Tongue (tissue), 2 donors: ENCODE measurements around the gene NSUN4. TPM values are rescaled to one million over a fixed set of nuclear protein-coding genes. Genes with fewer than 3 reads are reported as not detected.
"Not testable (repeated sequence)": the region's sequence is repeated elsewhere in the genome, so short reads cannot be mapped to it uniquely, and the experiment has no call there.

ENCODE experiments used
- DNase-seq: peaks from one replicate; pipeline ENCODE4 v3.0.0-alpha.2; 2015
- total RNA-seq: library from RNA; depleted of rRNA; stranded (reverse); fragments of >200 nt; gene quantifications from one replicate; pipeline ENCODE4 v1.2.3, GENCODE V29; 2014

The NSUN4 gene
- total RNA-seq, 1 donor from 2014 or later: 20.9 TPM

DNA sequence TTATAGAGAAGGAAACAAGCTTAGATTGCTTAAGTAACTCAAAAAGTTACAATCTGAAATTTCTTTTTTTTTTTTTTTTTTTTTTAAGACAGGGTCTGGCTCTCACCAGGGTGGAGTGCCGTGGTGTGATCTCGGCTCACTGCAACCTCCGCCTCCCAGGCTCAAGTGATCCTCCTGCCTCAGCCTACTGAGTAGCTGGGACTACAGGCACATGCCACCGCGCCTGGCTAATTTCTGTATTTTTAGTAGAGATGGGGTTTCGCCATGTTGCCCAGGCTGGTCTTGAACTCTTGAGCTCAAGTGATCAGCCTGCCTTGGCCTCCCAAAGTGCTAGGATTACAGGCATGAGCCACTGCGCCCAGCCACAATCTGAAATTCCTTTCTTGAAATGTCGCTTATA is 27.1 kb downstream of the NSUN4 start:
- not testable (repeated sequence) for DNase-seq

DNA sequence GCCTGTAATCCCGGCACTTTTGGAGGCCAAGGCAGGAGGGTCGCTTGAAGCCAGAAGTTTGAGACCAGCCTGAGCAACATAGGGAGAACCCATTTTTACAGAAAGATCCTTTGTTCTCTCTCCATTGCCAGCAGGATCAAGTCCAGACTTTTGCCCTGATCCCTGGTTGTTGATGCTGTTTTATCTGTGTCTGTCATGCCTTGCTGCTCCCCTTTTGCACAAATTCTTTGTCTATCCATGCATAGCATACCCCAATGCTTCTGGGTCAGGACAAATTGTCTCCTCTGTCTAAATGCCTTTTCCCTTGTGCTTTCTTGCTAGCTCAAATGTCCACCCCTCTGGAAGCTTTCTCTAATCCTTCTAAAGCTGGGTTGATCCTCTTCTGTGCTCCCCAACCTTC is 28.2 kb downstream of the NSUN4 start:
- no peak for DNase-seq

GRCh38 chr1:46369542-46370213 is 29.1 kb downstream of the NSUN4 start:
- no peak for DNase-seq

GRCh38 chr1:46370214-46370633 is 29.6 kb downstream of the NSUN4 start:
- DNase-seq: no peak

DNA sequence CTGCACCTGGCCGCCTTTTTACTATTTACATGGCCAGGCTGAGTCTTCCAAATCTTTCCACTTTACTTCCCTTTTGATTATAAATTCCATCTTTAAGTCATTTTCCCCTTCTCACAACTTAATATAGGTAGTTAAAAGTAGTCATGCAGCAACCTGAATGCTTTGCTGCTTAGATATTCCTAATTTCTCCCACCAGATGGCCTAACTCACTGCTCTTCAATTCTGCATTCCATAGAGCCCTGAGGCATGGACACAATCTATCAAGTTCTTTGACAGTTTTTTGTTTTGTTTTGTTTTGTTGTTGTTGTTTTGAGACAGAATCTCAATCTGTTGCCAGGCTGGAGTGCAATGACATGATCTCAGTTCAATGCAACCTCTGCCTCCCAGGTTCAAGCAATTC is 31.8 kb downstream of the NSUN4 start:
- no peak for DNase-seq

DNA sequence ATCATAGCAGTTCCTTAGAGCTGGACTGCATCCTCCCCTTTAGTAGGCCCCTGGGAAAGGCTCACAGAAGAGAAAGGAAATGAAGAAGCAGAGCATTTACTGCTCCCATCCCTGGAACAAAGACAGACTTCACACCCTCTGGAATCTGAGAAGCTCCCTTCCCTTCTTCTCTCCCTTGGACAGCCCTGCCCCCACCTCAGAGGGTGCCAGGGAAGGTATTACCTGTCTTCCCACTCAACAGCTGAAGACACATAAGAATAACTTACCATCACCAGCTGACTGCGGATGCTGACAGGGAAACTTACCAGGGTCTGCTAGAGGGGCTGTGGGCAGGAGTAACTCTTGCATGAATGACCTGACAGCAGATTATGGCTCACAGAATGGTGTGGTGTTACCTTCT is 39.4 kb downstream of the NSUN4 start:
- no peak for DNase-seq

GRCh38 chr1:46380508-46380907 is 39.9 kb downstream of the NSUN4 start:
- no peak for DNase-seq

DNA sequence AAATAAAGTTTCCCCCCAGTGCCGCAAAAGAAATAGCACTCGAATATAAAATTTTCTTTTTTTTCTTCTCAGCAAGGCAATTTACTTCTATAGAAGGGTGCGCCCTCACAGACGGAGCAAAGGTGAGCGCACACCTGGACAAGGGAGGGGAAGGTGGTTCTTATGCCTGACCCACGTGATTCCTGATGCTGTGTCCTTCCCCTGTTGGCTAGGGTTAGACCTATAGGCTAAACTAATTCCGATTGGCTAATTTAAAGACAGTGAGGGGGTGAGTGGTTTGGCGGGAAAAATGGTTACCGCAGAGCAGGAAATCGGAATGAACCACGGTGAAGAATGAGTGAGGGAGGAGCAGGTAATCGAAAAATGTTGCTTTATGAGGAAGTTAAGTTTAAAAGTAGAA is 52.9 kb downstream of the NSUN4 start:
- DNase-seq: no peak

GRCh38 chr1:46394108-46394871 is 53.7 kb downstream of the NSUN4 start, which contains the start of gene FAAH:
Gene FAAH, plus strand, starts transcription at chr1:46394317. Its CDS starts 32 bp downstream, at chr1:46394349.
- DNase-seq: peak; percentile 80

GRCh38 chr1:46394872-46395465 is 54.4 kb downstream of the NSUN4 start:
- DNase-seq: peak; percentile 60

- DNase-seq: peak; percentile 52
Measured at GRCh38 chr1:46396441-46397398, 56.1 kb downstream of the NSUN4 start.

DNA sequence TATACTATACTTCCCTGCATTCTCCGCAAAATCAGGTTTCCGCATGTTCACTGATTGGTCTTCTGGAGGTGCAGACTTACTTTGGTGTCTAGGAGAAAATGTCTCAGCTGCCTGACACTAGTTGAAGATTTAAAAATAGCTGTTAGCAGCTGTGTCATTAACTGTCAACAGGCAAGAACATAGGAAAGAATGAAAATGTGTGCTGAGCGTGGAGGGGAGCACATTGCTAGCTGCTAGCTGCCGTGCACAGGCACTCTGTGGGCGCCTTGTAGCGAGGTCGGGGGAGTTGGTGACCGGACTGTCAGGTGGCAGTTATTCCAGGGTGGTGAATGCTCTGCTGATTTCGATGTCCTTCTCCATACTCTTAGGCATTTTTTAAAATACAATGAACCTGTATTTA is 58.7 kb downstream of the NSUN4 start:
- peak; percentile 56 for DNase-seq

DNA sequence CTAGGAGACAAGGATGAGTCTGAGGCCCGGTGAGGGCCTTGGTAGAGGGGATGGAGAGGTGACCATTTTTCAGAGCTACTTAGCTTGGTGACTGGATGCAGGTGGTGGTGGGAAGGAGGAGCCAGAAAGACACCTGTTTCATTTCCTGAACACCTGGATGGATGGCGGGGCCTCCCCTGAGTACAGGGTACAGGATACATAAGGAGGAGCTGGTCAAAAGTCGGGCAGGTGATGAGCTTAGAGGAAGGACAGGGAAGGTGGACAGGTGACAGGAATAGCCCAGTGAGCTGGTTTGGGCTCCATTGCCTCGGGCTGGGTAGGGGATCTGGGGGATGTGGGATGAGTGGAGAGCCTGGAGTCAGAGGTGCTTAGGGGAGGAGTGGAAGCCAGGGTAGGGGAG is 59.8 kb downstream of the NSUN4 start:
- DNase-seq: no peak

- DNase-seq: no peak
Measured at GRCh38 chr1:46401154-46401913, 60.7 kb downstream of the NSUN4 start.

DNA sequence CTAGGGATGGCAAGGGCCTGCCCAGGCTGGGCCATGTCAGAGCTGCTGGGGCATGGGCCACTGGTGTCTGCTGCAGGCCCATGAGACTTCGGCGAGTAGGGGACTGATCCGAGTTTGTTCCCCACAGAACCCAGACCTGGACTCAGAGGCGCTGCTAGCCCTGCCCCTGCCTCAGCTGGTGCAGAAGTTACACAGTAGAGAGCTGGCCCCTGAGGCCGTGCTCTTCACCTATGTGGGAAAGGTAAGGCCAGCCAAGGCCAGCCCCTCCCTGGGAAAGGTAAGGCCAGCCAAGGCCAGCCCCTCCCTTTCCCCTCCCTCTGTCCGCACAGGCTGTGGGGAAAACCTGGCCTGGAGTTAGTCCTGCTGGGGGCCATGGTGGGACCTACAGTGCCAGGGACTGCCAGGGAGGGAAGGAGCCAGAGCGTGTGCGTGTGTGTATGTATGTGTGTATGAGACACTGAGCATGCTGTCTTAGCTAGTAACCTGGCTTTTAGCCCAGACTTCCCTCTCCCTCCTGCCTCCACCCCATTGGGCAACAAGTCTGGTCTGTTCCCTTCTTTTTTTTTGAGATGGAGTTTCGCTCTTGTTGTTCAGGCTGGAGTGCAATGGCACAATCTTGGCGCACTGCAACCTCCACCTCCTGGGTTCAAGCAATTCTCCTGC is 61.5 kb downstream of the NSUN4 start:
- peak; percentile 91 for DNase-seq

GRCh38 chr1:46403916-46404315 is 63.3 kb downstream of the NSUN4 start:
- DNase-seq: no peak

DNA sequence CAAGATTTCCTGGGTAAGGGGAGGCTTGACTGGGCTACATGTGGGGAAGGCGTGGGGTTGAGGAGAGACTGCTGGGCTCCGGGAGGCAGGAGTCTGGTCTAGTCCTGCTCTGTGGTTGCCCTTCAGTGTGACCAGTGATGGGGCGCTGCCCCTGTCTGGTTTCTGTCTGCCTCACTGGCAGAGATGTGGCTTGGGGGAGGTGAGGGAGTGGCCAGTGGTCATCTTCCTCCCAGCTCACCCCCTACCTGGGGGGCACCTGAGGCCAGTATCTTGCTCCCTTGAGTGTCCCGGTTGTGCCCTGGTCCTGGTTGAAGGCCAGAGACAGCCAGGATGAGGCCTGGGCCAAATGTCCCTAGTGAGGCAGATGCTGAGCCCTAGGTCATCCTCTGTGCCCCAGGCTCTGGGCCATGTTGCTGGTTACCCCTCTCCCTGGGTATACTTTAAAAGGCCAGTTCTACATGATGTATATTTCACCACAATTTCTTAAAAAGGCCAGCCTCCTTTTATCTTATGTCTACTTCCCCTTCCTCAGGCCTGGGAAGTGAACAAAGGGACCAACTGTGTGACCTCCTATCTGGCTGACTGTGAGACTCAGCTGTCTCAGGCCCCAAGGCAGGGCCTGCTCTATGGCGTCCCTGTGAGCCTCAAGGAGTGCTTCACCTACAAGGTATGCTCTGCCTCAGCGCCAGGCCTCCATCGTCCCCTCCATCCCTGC is 64.0 kb downstream of the NSUN4 start:
- DNase-seq: no peak

GRCh38 chr1:46405197-46405555 is 64.6 kb downstream of the NSUN4 start:
- no peak for DNase-seq

DNA sequence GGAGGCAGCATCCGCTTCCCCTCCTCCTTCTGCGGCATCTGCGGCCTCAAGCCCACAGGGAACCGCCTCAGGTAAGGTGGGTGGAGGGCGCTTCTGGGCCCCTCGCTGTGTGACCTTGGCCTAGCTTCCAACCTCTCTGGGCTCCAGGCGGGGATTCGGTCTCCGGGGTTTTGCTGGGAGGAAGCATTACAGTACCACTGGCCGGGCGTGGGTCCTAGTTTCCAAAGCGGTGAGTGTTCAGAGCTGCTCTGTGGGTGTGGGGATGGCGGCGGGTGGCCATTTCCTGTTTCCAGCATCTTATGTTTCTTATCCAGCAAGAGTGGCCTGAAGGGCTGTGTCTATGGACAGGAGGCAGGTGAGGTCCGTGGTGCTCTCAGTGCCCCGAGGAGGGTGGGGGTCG is 65.1 kb downstream of the NSUN4 start:
- no peak for DNase-seq
